Esophagus squamous epithelium (tissue), 5 donors: ENCODE data around the gene PAIP2. TPM values are rescaled to one million over a fixed set of nuclear protein-coding genes. Genes with fewer than 3 reads are reported as not detected.

Experiments
- DNase-seq: peaks from one replicate; lab custom pipeline; 2025; lab: John Stamatoyannopoulos, UW
- H3K27ac ChIP-seq, 4 donors: fragments of 200-600 bp; sonication (generic); one replicate each; pipeline ENCODE4 v1.5.1; 2016 to 2019; ENCODE audit warnings: mild to moderate bottlenecking in 1 of 4
- H3K27me3 ChIP-seq, 4 donors: fragments of 200-600 bp; sonication (generic); 1 replicate in 3 of 4; 2 replicates in 1 of 4; pipeline versions ENCODE4 v1.5.1 to v1.6.0; 2017 to 2021; ENCODE audit warnings: antibody characterized with exemption in 1 of 4
- H3K36me3 ChIP-seq, 3 donors: fragments of 200-600 bp; sonication (generic); one replicate each; pipeline ENCODE4 v1.5.1; 2016 to 2019
- H3K4me1 ChIP-seq, 3 donors: fragments of 200-600 bp; sonication (generic); one replicate each; pipeline ENCODE4 v1.5.1; 2017 to 2019
- H3K4me3 ChIP-seq, 4 donors: fragments of 200-600 bp; sonication (generic); 1 replicate in 3 of 4; 2 replicates in 1 of 4; pipeline ENCODE4 v1.5.1; 2016 to 2019; ENCODE audit warnings: mild to moderate bottlenecking in 2 of 4, moderate library complexity in 1 of 4
- H3K9me3 ChIP-seq, 3 donors: fragments of 200-600 bp; sonication (generic); one replicate each; pipeline ENCODE4 v1.5.1; 2016 to 2019
- POLR2A ChIP-seq, 4 donors: fragments of 450-650 bp; IDR thresholded peaks; one replicate each; pipeline ENCODE4 v1.6.1; 2017; ENCODE audit warnings: antibody characterized with exemption in 4 of 4, mild to moderate bottlenecking in 4 of 4, moderate library complexity in 3 of 4
- WGBS, 2 donors: methylation state at CpG; one replicate each; pipeline ENCODE4 v1.1.5; 2018; 5-methylcytosine and 5-hydroxymethylcytosine counted together
- intact Hi-C: fragments of 100-400 bp; cut with DNase I; formaldehyde crosslinking; loops from one replicate; pipeline ENCODE4 v1.15.0; 2022
- total RNA-seq, 4 donors: library from RNA; depleted of rRNA; stranded (reverse); fragments of >200 nt; gene quantifications; one replicate each; pipeline ENCODE4 v1.1.0, GENCODE V29; 2016
- TF ChIP-seq, protein P1 (sequence below), 6 experiments: fragments of 450-650 bp in 4 of 6; fragments of 200-600 bp in 2 of 6; sonication (generic) in 2 of 6; IDR thresholded peaks; one replicate each; pipeline ENCODE4 v1.5.1; 2016 to 2019; ENCODE audit warnings: antibody characterized with exemption in 6 of 6, mild to moderate bottlenecking in 4 of 6, moderate library complexity in 4 of 6
- donor health status: DM: yes; HTN: yes; CAD: no.

Gene PAIP2, protein sequence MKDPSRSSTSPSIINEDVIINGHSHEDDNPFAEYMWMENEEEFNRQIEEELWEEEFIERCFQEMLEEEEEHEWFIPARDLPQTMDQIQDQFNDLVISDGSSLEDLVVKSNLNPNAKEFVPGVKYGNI
- 10 to 100 TPM; 33.7 to 69.0 (median 57.6) TPM for total RNA-seq

DNA sequence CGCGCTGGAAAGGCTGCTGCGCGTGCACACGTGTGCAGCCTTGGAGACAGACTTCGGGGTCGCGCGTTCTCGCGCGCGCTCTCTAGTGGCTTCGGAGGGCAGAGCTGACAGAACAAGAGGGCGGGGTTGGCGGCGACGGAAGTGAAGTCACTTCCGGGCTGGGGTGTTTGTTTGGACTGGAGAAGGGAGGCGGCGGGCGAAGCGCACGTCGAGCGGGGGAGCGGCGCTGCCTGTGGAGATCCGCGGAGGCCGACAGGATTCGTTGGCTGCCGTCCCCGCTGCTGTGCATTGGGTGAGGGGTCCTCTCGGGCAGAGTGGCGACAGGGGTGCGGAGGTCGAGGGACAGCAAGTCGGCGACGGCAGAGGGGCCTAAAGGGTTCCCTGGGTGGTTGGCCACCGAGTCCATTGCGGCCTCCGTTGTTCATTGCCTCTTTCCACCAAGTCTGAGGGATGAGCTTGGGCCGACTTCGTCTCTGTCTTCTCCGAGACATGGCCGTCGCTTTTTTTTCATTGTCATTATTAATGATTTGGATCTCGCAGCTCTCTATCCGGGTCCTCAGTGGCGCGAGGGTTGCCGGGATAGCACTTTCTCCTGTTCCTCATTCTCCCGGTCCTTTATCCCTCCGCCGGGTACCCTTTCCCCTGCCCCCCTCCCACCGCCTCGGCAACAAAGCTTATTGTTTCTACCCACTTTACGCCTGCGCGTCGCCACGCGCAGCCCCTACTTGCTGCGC lies at the start of gene PAIP2:
TSS of gene PAIP2 (plus strand) at position 166 of the 734 bp plus-strand sequence. CDS start 21,931 bp downstream, outside the sequence.
- Histone ChIP-seq H3K4me1 (peaks cover 14 to 52% (median 23%) of the 10 kb centered on the region in 3 donors), H3K27ac (peak within 1 kb of the TSS; percentile 99), H3K36me3 (peaks cover 0 to 22% (median 0%) of the 10 kb centered on the region in 3 donors), H3K4me3 (peak within 1 kb of the TSS; percentile 87 to 89 (median 88)), H3K27me3 (no peaks in the 10 kb centered on the region), H3K9me3 (no peaks in the 10 kb centered on the region)
- 0% methylated on average over 24 to 34 of the region's 66 CpGs for WGBS, 2 donors
- TF ChIP-seq, protein P1, sequence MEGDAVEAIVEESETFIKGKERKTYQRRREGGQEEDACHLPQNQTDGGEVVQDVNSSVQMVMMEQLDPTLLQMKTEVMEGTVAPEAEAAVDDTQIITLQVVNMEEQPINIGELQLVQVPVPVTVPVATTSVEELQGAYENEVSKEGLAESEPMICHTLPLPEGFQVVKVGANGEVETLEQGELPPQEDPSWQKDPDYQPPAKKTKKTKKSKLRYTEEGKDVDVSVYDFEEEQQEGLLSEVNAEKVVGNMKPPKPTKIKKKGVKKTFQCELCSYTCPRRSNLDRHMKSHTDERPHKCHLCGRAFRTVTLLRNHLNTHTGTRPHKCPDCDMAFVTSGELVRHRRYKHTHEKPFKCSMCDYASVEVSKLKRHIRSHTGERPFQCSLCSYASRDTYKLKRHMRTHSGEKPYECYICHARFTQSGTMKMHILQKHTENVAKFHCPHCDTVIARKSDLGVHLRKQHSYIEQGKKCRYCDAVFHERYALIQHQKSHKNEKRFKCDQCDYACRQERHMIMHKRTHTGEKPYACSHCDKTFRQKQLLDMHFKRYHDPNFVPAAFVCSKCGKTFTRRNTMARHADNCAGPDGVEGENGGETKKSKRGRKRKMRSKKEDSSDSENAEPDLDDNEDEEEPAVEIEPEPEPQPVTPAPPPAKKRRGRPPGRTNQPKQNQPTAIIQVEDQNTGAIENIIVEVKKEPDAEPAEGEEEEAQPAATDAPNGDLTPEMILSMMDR (IDR thresholded peaks at IDR 0.05), result peak; percentile 61 to 88 (median 82)
- peak in 3 of 4 donors; percentile 90 to 98 (median 91) for TF ChIP-seq POLR2A (IDR thresholded peaks at IDR 0.05)
- intact Hi-C loops, result loop anchor here (5.0 kb wide), 1 partner anchor 50 kb away; no protein-coding TSS in a partner anchor
- peak; percentile 92 for DNase-seq

DNA sequence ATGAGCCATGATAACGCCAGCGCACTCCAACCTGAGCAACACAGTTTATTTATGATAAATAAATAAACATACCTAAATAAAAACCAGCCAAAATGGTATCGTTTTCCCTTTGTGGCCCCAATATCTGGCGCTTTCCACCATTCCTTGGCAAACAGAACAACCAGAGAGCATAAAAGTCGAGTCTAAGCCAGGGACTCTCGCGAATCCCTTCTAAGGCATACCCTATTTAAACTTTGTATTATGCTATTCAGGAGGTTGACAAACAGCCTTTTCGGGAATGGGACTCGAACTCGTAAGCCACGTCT lies 48.5 kb upstream of the PAIP2 start:
- H3K4me1 ChIP-seq, result peaks cover 15 to 41% (median 27%) of the 10 kb centered on the region in 3 donors
- H3K9me3 ChIP-seq, result no peaks in the 10 kb centered on the region
- intact Hi-C loops, result no loop called here
- TF ChIP-seq, protein P1 (IDR thresholded peaks at IDR 0.05), result no peak
- no peak for TF ChIP-seq POLR2A (IDR thresholded peaks at IDR 0.05)
- 26 to 29% methylated on average over 9 to 10 of the region's 11 CpGs for WGBS, 2 donors
- no peaks in the 10 kb centered on the region for H3K27me3 ChIP-seq
- H3K4me3 ChIP-seq, result peak overlapping the region; percentile 79 to 94 (median 92)
- peak overlapping the region; percentile 97 to 100 (median 99) for H3K27ac ChIP-seq
- H3K36me3 ChIP-seq, result no peaks in the 10 kb centered on the region
- no peak for DNase-seq

DNA sequence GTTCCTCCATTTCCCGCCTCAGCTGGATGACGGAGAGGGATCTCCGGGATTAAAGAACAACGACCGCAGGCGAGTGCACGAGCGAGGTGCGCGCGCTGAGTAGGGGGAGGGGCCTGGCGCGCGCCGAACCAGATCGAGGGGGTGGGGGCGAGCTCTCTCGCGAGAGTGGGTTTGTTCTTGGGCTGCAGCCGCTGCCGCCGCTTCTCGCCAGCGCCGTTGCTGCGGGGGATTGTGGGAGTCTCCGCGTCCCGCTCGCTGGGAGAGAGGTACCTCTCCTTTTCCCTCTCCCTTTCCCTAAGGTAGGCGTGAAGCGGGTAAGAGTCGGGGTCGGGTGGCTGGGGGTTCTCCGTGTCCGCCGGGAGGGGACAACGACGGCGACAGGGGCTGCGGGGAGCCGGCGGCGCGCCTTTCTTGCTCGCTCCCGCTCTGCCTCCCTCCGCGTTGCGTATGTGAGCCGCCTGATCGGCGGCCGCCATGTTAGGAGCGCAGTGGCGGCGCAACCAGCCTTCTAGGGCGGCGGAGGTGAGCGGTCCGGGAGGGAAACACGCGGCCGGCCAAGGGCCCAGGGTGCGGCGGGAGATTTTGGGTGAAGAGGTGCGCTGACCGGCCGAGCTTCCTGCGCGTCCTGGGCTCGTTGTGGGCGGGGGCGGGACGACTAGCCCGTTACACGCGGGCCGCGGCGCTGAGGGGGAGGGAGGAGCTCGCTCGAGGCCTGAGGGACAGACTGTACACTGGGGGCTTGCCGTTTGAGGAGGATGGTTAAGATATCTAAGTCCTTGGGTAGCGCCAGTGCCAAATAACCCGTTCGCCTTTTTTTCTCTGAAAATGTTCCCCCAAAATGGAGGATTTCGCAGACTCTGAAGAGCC lies 47.9 kb upstream of the PAIP2 start, which contains the start of gene MATR3:
TSS of gene MATR3 (plus strand) at position 234 of the 867 bp plus-strand sequence. CDS start 13,676 bp downstream, outside the sequence.
- intact Hi-C loops, result no loop called here
- WGBS, 2 donors, result 0% methylated on average over 6 to 10 of the region's 88 CpGs
- H3K4me3 ChIP-seq, result peak within 1 kb of the TSS; percentile 79 to 94 (median 92)

DNA sequence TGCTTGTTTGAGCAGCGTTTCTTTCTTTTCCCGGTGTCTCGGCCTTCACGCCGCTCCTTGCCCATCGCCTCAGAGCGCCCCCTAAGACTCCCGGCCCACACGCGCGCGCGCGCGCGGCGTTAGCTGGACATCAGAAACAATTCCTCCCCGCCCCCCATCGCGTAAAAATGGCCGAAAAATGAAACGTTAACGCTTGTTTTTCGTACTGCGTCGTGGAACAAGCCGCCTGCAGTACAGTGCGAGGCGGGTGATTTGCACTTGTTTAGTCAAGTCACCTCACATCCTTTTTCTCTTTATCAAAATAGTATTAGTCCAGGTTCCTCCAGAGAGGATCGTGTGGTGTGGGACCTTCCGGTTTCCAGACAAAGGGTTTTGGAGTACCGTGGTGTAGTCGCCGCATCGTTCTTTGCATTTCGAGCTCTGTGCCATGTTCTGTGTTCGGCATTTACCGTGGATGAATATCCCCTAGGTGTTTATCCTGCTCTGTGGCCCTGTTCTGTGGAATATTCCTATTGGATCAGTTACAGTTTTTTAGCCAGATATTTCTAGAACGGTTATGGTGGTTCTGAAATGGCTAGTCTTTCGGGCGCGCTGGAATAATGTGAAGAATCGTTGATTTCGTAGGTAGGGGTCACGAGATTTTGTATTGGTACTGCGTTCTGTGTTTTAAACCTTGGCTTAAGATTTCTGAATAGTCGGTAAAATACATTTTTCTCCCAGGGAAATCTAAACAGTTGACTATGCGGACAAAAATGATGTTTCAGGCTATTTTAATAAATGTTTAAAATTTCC lies 47.1 kb upstream of the PAIP2 start:
- Histone ChIP-seq H3K27me3 (no peaks in the 10 kb centered on the region), H3K4me1 (peaks cover 15 to 55% (median 41%) of the 10 kb centered on the region in 3 donors), H3K4me3 (peak overlapping the region; percentile 79 to 94 (median 92)), H3K27ac (peak overlapping the region; percentile 97 to 100 (median 99)), H3K9me3 (no peaks in the 10 kb centered on the region), H3K36me3 (no peaks in the 10 kb centered on the region)
- TF ChIP-seq, protein P1 (IDR thresholded peaks at IDR 0.05), result peak in 1 of 6 experiments; percentile 13
- no peak for TF ChIP-seq POLR2A (IDR thresholded peaks at IDR 0.05)
- intact Hi-C loops, result no loop called here
- 0% methylated on average over 25 to 47 of the region's 48 CpGs for WGBS, 2 donors
- no peak for DNase-seq

More for the DNA sequence above, 47.9 kb upstream of the PAIP2 start, which contains the start of gene MATR3:
- peak in 3 of 4 donors; percentile 50 to 98 (median 97) for TF ChIP-seq POLR2A (IDR thresholded peaks at IDR 0.05)
- TF ChIP-seq, protein P1 (IDR thresholded peaks at IDR 0.05), result peak in 2 of 6 experiments; percentile 2 to 21
- Histone ChIP-seq H3K9me3 (no peaks in the 10 kb centered on the region), H3K4me1 (peaks cover 15 to 46% (median 33%) of the 10 kb centered on the region in 3 donors), H3K36me3 (no peaks in the 10 kb centered on the region), H3K27ac (peak within 1 kb of the TSS; percentile 97 to 100 (median 99)), H3K27me3 (no peaks in the 10 kb centered on the region)
- DNase-seq, result peak; percentile 73
